Fibroblast of gingiva (primary cell): ENCODE measurements around the gene ENO2.

Source experiments
- DNase-seq: peaks from one replicate; pipeline ENCODE4 v3.0.0-alpha.2; 2011; ENCODE audit warnings: low read depth

Gene ENO2

DNA sequence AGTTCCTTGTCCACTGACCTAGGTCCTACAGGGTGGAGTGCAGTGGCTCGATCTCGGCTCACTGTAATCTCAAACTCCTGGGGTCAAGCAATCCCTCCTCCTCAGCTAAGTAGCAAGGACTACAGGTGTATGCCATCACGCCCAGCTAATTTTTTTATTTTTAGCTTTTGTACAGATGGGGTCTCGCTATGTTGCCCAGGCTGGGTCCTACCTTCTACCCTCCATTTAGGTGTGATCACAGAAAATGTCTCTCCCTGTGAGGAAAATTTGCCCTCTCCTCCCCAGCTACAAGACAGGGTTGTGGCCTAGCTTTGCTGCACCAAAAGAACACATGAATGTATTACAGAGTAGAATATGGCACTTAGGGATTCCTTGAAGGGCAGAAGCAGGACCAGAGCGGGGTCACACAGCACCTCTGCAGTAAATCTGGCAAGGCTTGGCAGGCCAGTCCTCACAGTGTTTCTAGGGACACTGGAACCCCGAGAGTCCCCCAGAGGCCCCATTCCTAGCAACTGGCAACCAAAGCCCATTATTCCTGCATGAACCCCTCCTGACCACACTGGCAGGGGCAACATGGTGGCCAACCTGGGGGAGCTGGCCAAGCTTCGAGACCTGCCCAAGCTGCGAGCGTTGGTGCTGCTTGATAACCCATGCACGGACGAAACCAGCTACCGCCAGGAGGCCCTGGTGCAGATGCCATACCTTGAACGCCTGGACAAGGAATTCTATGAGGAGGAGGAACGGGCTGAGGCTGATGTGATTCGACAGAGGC, 2.0 kb upstream of the ENO2 start:
- DNase-seq: no peak

DNA sequence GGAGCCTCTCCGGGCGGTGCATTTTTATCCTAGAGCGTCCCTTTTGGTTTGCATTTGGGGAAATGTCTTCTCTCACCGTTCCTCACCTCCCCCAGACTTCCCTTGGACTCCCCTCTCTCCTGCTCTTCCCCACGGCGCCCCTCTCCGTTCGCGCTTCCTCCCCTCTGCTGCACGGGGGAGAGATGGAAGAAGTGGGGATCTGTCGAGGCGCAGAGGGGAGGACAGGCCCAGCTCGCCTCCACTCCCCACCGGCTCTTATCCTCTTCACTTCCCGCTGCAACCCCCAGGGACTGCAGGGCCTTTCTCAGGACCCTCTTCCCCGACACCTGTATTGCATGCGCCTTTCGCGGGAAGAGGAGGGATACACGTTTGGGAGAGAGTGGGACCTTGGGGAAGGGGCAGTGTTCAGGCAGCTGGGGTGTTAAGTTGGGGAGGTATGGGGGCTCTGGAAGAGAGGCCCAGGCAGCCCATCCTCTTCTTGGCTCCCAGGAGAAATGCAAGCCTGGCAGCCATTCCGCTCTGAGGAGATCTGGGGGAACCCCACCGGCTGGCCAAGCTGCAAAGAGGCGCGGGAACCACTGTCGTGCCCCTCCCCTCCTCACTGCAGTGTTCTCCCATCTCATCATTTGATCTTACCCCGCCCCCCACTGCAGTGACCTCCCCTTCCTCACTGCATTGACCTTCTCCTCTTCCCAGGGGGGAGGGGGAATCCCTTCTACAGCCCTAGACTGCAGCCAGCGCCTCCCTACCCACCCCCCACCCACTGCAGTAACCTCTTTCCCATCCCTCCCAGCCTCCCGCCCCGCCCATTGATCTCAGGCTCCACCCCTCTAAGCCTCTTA, 788 bp downstream of the ENO2 start:
- DNase-seq: no peak

DNA sequence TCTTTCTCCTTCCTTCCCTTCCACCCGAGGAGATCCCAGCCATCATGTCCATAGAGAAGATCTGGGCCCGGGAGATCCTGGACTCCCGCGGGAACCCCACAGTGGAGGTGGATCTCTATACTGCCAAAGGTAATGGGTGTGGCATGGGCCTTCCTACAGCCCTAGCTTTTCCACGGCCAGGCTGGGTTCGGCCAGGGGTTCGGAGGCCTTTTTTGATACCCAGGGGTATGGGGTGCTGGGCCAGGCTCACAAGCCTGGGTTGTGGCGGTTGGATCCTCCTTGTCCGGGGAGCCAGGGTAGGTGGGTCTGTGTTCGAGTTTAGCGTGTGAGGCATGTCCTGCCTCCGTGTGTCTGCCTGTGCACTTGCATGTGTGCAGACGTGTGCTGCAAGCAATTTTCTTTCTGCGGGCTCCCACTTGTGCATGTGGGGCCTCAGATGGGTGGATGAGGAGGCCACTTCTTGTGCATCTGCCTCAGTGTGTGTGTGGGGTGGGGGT, 1.5 kb downstream of the ENO2 start:
- no peak for DNase-seq

DNA sequence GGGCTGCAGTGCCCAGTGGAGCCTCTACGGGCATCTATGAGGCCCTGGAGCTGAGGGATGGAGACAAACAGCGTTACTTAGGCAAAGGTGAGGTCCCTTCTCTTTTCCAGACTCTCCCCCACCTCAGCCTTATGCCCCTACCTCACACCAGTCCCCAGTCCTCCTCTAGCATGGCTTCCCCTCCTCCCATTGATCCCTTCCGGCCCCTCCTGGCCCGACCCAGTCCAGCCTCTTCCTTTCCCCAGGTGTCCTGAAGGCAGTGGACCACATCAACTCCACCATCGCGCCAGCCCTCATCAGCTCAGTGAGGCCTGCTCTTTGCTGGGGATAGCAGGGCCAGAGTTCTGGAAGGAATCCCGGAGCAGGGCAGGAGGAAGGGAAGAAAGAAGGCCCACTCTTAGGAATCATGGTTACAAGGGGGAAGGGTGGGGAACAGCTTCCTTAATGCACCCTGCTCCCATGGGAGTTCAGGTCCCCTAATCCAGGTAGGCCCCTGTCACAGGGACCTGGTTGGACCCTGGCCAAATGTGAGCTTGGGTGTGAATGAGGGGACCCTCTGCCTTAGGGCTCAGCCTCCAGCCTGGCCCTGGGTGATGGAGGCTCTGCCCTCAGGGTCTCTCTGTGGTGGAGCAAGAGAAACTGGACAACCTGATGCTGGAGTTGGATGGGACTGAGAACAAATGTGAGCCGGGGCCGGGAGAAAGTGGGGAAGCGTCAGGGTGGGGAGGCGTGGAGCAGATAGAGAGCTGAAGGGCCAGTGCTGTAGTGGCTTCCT, 2.2 kb downstream of the ENO2 start:
- no peak for DNase-seq

DNA sequence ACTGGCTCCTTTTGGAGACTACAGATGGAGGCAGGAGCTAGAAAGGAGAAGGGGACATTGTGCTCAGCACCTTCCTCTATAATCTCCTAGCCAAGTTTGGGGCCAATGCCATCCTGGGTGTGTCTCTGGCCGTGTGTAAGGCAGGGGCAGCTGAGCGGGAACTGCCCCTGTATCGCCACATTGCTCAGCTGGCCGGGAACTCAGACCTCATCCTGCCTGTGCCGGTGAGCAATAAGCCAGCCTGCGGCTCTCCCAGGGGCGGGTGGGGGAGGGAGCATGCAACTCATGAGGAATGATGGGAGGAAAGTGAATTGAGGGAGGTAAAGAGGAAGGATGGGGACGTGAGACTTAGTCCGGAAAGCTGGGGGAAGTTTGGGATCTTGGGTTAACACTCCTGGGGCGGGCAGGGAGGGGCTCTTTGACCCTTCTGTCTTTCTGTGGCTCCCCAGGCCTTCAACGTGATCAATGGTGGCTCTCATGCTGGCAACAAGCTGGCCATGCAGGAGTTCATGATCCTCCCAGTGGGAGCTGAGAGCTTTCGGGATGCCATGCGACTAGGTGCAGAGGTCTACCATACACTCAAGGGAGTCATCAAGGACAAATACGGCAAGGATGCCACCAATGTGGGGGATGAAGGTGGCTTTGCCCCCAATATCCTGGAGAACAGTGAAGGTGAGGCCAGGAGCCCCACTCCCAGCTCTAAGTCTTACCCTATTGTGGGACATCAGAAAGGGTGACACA, 3.3 kb downstream of the ENO2 start:
- no peak for DNase-seq

DNA sequence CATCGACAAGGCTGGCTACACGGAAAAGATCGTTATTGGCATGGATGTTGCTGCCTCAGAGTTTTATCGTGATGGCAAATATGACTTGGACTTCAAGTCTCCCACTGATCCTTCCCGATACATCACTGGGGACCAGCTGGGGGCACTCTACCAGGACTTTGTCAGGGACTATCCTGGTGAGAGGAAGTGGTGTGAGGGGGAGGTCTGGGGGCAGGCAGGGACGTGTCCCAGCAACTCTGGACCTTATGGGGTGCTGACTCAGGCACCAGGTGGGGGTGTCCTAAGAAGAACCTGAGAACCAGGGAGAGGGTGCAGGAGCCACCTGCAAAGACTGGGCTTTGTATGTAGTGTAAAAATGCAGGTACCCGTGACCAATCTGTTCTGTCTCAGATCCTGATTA, 5.2 kb downstream of the ENO2 start:
- DNase-seq: no peak

DNA sequence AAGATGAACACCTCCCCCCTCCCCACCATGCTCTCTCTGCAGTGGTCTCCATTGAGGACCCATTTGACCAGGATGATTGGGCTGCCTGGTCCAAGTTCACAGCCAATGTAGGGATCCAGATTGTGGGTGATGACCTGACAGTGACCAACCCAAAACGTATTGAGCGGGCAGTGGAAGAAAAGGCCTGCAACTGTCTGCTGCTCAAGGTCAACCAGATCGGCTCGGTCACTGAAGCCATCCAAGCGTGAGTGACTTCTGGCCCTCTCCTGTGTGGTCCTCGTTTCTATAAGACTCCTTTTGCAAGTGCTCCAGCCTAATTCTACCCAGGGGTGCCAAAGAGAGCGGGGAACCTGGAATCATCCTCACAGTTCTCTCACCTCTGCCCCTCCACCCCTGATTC, 7.2 kb downstream of the ENO2 start:
- DNase-seq: no peak

DNA sequence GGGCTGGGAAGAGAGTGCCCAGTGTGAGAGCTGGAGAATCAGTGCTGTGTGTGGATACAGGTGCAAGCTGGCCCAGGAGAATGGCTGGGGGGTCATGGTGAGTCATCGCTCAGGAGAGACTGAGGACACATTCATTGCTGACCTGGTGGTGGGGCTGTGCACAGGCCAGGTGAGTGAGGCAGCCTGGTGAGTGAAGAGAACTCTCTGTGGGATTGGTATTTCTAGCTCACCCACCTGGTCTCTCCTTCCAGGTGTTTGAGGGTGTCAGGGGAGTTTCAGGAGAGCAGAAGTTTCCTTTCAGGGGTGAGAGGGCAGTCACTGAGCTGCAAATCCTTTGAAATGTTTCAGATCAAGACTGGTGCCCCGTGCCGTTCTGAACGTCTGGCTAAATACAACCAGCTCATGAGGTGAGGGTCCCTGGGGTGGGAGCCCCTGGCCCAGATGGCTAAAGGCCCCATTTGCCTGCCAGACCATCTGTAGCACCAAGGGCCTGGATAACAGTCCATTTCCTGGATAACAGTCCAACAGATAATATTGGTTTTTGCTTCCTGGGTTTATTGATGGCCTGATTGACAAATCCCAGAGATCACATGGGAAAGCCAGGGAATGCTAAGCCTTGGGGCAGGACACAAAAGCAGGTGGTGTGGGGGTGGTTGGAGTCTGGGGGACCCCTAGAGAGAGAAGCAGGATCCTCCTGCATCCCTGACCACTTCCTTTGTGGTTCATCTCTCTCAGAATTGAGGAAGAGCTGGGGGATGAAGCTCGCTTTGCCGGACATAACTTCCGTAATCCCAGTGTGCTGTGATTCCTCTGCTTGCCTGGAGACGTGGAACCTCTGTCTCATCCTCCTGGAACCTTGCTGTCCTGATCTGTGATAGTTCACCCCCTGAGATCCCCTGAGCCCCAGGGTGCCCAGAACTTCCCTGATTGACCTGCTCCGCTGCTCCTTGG, 7.9 kb downstream of the ENO2 start:
- DNase-seq: no peak

DNA sequence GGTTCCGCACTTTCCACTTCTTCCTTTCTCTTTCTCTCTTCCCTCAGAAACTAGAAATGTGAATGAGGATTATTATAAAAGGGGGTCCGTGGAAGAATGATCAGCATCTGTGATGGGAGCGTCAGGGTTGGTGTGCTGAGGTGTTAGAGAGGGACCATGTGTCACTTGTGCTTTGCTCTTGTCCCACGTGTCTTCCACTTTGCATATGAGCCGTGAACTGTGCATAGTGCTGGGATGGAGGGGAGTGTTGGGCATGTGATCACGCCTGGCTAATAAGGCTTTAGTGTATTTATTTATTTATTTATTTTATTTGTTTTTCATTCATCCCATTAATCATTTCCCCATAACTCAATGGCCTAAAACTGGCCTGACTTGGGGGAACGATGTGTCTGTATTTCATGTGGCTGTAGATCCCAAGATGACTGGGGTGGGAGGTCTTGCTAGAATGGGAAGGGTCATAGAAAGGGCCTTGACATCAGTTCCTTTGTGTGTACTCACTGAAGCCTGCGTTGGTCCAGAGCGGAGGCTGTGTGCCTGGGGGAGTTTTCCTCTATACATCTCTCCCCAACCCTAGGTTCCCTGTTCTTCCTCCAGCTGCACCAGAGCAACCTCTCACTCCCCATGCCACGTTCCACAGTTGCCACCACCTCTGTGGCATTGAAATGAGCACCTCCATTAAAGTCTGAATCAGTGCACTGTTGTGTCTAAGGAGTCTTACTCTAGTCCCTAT, 8.8 kb downstream of the ENO2 start:
- no peak for DNase-seq

DNA sequence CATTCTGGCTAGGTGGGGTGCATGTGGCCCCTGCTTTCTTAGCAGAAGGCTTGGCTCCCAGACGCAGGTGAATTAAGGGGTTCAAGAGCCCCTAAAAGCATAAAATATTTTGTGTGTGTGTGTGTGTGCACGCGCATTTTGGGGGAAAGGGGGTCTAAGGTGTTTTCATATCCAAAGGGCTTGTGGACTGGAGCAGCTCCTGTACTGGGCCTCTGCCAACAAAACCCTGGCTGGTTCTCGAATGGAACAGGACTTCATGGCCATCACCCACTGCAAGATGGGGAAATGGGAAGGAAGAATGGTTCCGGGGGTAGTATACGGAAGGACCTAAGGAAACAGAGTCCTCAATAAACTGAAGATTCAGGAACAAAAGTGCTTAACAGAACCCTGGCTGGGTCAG, 9.5 kb downstream of the ENO2 start:
- DNase-seq: no peak

DNA sequence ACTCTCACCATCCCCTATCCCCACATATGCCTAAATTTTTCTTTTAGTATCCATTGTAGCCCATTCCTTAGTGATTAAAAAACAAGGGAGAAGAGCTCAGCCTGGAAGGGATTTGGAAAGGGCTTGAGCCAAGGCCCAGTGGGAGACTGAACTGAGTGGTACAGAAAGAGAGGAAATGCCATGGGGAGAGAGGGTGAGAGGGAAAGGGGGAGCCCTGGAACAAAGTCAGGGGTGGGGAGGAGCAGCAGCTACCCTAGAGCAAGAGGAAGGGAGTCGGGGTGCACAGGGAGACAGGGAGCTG, 10.8 kb downstream of the ENO2 start:
- DNase-seq: no peak

DNA sequence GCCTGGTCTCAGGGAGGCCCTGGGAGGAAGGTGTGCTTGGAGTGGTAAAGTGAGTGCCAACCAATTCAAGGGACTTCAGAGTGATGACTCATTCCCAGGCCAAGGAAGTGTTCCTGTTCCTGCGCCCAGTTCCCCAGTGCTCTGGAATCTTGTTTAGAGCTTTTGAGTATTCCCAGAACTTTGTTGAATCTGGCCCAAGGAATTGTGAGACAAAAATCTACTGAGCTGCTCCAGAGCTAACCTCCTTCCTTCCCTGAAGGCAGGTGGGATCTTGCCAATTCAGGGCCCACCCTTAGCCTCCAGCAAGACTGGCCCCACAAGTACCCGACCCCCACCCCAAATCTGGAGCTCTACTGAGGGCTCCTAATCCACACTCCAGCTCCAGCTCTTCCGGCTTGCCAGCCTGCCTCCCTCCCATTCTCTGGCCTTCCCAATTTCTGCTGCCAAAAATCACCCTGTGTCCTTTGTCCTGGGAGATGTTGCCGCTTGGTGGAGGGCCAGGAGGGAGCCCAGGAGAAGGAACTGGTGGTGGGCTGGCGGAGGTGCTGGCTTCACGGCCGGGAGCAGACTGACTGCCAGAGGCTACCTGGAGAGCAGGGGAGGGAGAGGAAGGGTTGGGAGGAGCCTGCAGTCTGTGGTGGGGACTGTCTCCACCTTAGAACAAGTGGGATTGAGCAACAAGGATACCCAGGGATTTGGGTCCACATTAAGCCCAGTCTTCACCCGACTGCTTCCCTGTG, 11.3 kb downstream of the ENO2 start:
- DNase-seq: peak; percentile 90

DNA sequence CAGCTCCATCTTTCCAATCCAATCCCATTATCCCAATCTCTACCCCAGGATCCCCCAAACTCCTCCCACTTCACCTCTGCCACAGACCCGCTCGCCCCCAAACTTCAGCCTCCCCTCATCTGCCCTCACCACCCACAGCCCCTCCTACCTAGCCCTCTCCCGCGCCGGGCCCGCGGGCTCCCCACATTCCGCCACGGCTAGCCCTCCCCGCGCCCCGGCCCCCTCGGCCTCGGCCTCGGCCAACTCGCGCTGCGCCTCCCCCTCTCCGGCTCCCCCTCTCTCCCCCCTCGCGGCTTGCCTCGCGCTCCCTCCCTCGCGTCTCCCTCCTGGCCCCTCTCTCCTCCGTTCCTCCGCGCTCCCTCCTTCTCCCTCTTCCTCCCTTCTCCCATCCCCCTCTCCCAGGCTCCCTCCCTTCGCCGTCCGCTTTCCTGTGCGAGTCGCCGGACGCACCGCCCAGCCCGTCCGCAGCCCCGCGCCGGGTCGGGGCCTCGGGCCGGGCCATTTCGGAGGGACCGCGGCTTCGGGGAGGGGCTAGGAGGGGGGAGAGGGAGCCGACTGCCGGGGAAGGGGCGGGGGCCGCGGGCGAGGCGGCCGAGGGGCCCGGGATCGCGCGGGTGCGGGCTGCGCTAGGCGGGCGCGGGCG, 13.1 kb downstream of the ENO2 start, which contains the start of gene ATN1:
Gene ATN1 (plus strand): TSS at position 581 of the 643 bp plus-strand sequence. CDS start 6,043 bp downstream, outside the sequence.
- DNase-seq: peak; percentile 84

DNA sequence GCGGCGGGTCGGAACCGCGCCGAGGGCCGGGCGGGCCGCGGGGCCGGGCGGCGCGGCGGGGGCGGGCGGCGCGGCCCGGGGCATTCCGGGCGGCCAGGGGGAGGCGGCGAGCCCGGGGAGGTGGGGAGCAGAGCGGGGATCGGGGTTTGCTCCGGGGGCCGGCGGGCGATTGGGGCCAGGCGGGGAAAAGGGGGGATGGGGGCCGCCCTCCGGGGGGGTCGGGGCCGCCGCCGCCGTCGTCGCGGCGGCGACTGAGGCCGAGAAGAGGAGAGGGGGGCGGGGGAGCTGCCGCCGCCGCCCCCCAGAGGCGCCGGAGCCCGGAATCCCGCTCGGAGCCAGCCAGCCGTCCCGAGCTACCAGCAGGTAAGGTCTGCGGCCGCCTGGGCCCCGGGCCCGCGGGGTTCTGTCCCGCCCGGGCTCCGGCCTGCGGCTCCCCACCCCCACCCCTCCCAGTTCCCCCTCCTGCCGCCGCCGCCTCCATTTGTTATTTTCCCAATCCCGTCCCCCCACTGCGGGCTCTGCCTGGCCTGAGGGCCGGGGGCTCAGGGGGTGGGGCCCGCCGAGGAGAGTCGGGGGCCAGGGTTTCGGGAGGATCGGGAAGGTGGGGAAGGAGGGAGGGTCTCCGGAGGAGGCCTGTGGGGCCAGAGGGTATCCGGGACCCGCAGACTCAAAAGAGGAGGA, 13.8 kb downstream of the ENO2 start:
- DNase-seq: no peak

DNA sequence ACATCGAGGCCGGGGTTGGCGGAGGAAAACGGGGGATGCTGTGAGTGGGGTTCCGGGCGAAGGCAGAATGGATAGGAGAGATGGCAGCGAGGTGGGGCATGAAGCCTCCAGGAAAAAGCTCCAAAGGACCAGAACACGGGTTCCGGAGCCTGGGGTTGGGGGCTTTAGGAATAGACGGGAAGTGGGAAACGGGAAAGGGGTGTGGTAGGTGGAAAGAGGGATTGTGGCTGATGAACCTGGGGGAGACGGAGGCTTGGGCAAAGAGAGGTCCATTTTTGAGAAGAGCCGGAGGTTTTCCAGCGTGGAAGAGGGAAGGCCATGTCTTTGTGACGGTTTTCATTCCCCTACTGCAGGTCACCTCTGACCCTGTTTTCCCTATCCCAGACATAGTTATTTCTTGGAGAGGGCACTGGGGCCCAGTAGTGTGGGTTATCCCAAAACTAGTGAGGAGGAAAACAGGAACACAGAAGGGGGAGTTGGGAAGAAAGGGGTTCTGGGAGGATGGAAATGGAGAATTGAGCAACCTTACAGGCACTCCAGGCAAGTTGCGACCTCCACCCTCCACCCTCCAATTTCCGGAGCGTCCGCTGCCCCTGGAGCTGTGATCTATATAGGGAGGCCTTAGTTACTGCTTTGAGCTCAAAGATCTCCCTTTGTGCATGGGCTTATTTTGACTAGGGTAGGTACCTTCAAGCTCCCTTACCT, 14.5 kb downstream of the ENO2 start:
- no peak for DNase-seq

DNA sequence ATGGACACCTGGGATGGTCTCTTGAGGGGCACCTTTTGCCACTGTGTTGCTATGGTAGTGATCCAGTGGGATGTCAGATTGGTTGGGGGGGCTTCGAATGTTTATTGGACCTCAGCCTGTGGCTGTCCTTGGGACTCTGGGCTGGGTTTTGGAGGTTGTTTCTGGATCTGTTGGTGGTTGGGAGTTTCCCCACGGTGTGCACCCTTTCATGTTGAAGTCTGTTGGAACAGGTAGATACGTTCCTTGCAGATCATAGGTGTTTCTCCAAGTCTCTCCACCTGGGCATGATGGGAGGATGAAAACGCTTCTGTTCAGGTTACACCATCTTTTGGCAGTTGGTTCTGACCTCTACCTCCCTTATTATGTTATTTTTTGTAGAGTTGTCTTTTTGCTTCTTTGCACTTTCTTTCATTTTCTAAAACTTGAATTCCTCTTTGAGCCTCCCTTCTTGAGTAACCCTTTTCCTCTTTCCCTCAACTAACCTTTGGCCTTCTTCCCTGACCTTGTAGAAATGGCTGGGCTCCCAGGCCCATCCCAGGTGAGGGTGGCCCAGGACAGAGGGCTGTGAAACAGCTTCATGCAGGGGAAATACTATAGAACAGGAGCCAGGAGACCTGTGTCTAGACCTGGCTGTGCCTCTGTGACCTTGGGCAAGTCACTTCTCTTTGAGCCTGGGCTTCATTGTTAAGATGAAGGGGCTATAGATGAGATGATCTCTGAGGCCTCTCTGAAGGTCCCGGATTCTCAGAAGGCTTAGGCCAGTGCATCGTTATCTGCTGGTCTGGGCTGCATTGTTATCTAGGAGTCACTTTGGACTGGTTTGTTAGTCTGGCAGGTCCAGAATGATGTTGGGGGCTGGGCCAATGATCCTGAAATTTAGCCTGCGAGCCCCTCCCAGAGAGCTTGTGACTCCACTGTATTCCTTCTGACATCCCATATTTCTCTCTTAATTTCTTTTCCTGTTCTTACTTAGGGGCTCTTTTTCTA, 15.4 kb downstream of the ENO2 start:
- DNase-seq: no peak
